ENCODE results near the gene SRA1. TPM values are rescaled to one million over a fixed set of nuclear protein-coding genes. Genes with fewer than 3 reads are reported as not detected.

The SRA1 gene
- total and polyA plus RNA-seq, 2 of the 13 experiments (the other 11 are each of a cell fraction or from before 2014, with no cell fraction given) = 14.2 to 32.8 TPM

DNA sequence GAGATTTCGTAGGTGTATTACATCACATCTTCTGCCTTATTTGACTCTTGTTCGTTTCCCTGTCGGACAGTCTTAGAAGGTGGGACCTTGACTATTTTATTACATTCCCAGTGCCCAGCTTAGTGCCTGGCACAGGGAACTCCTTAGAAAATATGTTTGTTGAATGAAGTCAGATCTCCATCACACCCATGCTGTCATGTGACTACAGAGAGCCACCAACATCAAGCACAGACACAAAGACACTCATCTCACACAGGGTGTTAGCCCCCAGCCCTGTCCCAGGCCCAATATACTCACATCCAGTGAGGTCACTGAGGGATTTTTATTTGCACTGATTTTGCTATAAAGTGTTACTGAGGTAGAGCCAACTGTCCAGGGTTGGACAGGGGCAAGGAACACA lies 692 bp upstream of the SRA1 start (continued):
- TF ChIP-seq ATRX (CRISPR knock-in tag; IDR thresholded peaks at IDR 0.05; ENCODE audit: borderline replicate concordance) (no peak), ZBTB3 (CRISPR knock-in tag; IDR thresholded peaks at IDR 0.05; ENCODE audit: borderline replicate concordance, low read depth) (0 out of 2 replicates have a peak, but pooled peaks have one; percentile 55), ETV5 (CRISPR knock-in tag; IDR thresholded peaks at IDR 0.05; ENCODE audit: borderline replicate concordance) (no peak), KLF9 (CRISPR knock-in tag; IDR thresholded peaks at IDR 0.05; ENCODE audit: low read depth) (no peak), ZNF772 (CRISPR knock-in tag; IDR thresholded peaks at IDR 0.05) (no peak)
- TF ChIP-seq, protein P1, sequence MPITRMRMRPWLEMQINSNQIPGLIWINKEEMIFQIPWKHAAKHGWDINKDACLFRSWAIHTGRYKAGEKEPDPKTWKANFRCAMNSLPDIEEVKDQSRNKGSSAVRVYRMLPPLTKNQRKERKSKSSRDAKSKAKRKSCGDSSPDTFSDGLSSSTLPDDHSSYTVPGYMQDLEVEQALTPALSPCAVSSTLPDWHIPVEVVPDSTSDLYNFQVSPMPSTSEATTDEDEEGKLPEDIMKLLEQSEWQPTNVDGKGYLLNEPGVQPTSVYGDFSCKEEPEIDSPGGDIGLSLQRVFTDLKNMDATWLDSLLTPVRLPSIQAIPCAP (CRISPR knock-in tag; IDR thresholded peaks at IDR 0.05; ENCODE audit: low read depth) = 0 out of 2 replicates have a peak, but pooled peaks have one; percentile 59
- TF ChIP-seq, protein P2, sequence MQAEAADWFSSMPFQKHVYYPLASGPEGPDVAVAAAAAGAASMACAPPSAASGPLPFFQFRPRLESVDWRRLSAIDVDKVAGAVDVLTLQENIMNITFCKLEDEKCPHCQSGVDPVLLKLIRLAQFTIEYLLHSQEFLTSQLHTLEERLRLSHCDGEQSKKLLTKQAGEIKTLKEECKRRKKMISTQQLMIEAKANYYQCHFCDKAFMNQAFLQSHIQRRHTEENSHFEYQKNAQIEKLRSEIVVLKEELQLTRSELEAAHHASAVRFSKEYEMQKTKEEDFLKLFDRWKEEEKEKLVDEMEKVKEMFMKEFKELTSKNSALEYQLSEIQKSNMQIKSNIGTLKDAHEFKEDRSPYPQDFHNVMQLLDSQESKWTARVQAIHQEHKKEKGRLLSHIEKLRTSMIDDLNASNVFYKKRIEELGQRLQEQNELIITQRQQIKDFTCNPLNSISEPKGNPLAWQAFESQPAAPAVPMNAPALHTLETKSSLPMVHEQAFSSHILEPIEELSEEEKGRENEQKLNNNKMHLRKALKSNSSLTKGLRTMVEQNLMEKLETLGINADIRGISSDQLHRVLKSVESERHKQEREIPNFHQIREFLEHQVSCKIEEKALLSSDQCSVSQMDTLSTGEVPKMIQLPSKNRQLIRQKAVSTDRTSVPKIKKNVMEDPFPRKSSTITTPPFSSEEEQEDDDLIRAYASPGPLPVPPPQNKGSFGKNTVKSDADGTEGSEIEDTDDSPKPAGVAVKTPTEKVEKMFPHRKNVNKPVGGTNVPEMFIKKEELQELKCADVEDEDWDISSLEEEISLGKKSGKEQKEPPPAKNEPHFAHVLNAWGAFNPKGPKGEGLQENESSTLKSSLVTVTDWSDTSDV (CRISPR knock-in tag; IDR thresholded peaks at IDR 0.05) = no peak

DNA sequence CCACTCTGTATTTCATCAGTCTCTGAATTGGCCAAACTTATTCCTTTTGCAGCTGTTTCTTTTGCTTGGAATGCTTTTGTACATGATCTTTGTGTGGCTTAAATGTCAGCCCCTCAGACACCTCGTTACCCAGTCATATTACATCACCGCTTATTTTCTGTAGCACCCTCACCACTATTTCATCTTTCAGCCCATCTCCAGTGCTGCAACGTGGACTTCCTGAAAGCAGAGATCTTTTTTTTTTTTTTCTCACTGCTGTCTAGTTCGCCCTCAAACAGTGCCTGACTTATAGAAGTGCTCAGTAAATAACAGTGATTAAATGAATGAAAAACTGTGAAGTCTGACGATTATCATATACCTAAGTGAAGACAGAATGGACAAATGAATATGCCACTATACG lies 835 bp downstream of the SRA1 start:
- peaks cover 3 to 12% of the 10 kb centered on the region in 2 experiments; a peak in 4 of 5 replicates for H3K36me3 ChIP-seq (replicated peaks in 1 of 2; ENCODE audit: control insufficient read depth in 1 of 2, insufficient read depth in 2 of 2, low read length in 2 of 2)
- ChIA-PET CTCF (ENCODE audit: low intra/inter-chr PET ratio, low total read pairs) (no interaction called here), POLR2A (interaction anchor here (1.2 to 3.3 kb wide), 3 partner anchors 9 to 135 kb away, joined by 5 to 70 read pairs (median 6); partner anchors contain the start of genes EIF4EBP3, HARS1 and HARS2)
- FAIRE-seq = no peak
- ATAC-seq = no peak
- no peaks in the 10 kb centered on the region for H3K27me3 ChIP-seq (ENCODE audit: control insufficient read depth in 1 of 2, insufficient read depth in 2 of 2, low read length in 2 of 2)
- H3K4me1 ChIP-seq (ENCODE audit: insufficient read depth, low read length) = peaks cover 37% of the 10 kb centered on the region
- H3K4me2 ChIP-seq (ENCODE audit: low read depth, low read length) = peak overlapping the region; percentile 97
- H3K4me3 ChIP-seq (replicated peaks in 1 of 3; ENCODE audit: insufficient read depth in 1 of 3, low read depth in 2 of 3, low read length in 3 of 3) = peak overlapping the region; percentile 80 to 96 (median 84)
- in situ Hi-C loops (cut with HindIII; ENCODE audit: extremely low pct_ligation_motif_present, low pct_unique_long_range_greater_than_20kb) (no loop called here), intact Hi-C loops (cut with micrococcal nuclease; ENCODE audit: unreplicated experiment) (loop anchor here (1.0 to 5.0 kb wide), 2 partner anchors 9 to 161 kb away; partner anchors contain the start of gene EIF4EBP3)
- no peak overlapping the region for H2AFZ ChIP-seq (ENCODE audit: low read length)
- no peaks in the 10 kb centered on the region; the same call in 1 of the 2 replicates for H4K20me1 ChIP-seq (ENCODE audit: insufficient read depth, low read length)
- peaks cover 36% of the 10 kb centered on the region for H3K79me2 ChIP-seq (ENCODE audit: insufficient read depth, low read length)
- peak overlapping the region; percentile 55 for H3K27ac ChIP-seq (ENCODE audit: extremely low read length, insufficient read depth, low read length)
- H3K9me3 ChIP-seq (ENCODE audit: low read length) = no peaks in the 10 kb centered on the region
- BruUV-seq (replicated peaks) = no TSS peak
- peak overlapping the region; percentile 85 for H3K9ac ChIP-seq (ENCODE audit: insufficient read depth, low read depth, low read length)
- WGBS (ENCODE audit: low lambda C conversion rate) = 1% methylated on average over 6 of the region's 6 CpGs
- DNase-seq (ENCODE audit: low spot score) = no peak
- TF ChIP-seq, protein P3, sequence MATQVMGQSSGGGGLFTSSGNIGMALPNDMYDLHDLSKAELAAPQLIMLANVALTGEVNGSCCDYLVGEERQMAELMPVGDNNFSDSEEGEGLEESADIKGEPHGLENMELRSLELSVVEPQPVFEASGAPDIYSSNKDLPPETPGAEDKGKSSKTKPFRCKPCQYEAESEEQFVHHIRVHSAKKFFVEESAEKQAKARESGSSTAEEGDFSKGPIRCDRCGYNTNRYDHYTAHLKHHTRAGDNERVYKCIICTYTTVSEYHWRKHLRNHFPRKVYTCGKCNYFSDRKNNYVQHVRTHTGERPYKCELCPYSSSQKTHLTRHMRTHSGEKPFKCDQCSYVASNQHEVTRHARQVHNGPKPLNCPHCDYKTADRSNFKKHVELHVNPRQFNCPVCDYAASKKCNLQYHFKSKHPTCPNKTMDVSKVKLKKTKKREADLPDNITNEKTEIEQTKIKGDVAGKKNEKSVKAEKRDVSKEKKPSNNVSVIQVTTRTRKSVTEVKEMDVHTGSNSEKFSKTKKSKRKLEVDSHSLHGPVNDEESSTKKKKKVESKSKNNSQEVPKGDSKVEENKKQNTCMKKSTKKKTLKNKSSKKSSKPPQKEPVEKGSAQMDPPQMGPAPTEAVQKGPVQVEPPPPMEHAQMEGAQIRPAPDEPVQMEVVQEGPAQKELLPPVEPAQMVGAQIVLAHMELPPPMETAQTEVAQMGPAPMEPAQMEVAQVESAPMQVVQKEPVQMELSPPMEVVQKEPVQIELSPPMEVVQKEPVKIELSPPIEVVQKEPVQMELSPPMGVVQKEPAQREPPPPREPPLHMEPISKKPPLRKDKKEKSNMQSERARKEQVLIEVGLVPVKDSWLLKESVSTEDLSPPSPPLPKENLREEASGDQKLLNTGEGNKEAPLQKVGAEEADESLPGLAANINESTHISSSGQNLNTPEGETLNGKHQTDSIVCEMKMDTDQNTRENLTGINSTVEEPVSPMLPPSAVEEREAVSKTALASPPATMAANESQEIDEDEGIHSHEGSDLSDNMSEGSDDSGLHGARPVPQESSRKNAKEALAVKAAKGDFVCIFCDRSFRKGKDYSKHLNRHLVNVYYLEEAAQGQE (IDR thresholded peaks at IDR 0.05; ENCODE audit: borderline replicate concordance in 1 of 2, low read depth in 1 of 2, low read length in 2 of 2) = no peak
- TF ChIP-seq, protein P4, sequence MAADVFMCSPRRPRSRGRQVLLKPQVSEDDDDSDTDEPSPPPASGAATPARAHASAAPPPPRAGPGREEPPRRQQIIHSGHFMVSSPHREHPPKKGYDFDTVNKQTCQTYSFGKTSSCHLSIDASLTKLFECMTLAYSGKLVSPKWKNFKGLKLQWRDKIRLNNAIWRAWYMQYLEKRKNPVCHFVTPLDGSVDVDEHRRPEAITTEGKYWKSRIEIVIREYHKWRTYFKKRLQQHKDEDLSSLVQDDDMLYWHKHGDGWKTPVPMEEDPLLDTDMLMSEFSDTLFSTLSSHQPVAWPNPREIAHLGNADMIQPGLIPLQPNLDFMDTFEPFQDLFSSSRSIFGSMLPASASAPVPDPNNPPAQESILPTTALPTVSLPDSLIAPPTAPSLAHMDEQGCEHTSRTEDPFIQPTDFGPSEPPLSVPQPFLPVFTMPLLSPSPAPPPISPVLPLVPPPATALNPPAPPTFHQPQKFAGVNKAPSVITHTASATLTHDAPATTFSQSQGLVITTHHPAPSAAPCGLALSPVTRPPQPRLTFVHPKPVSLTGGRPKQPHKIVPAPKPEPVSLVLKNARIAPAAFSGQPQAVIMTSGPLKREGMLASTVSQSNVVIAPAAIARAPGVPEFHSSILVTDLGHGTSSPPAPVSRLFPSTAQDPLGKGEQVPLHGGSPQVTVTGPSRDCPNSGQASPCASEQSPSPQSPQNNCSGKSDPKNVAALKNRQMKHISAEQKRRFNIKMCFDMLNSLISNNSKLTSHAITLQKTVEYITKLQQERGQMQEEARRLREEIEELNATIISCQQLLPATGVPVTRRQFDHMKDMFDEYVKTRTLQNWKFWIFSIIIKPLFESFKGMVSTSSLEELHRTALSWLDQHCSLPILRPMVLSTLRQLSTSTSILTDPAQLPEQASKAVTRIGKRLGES (CRISPR knock-in tag; IDR thresholded peaks at IDR 0.05; ENCODE audit: borderline replicate concordance) = no peak

Measured in HepG2 (cell line).